Head of caudate nucleus (tissue), 42 donors: Measurements from ENCODE around the gene GABARAPL1.

ENCODE experiments used
- DNase-seq, 42 donors: peaks; one replicate each; pipeline versions ENCODE4 v3.0.0 to v3.0.0-alpha.2; 2020 to 2021; ENCODE audit warnings: mixed read lengths in 7 of 42
- intact Hi-C: fragments of 100-400 bp; cut with DNase I; formaldehyde crosslinking; loops from one replicate; pipeline ENCODE4 v1.15.0; 2022

GABARAPL1 gene

DNA sequence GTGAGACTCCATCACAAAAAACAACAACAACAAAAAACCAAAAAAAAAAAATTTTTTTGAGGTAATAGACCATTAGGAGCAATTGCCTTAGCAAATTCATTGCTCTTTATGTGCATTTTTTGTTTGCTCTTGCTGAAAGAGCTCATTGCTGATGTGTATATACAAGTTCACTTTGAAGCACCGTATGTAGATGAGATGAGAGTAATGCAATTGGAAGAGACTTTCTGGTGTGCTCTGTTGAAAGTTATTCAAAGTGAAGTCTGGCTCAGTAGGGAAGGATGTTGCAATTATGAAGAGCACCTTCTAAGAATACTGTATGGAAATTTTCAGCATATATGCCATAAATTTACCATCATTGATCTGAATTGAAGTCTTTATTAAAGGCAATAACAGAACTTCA is 48.2 kb downstream of the GABARAPL1 start:
- intact Hi-C loops = no loop called here
- no peak for DNase-seq

DNA sequence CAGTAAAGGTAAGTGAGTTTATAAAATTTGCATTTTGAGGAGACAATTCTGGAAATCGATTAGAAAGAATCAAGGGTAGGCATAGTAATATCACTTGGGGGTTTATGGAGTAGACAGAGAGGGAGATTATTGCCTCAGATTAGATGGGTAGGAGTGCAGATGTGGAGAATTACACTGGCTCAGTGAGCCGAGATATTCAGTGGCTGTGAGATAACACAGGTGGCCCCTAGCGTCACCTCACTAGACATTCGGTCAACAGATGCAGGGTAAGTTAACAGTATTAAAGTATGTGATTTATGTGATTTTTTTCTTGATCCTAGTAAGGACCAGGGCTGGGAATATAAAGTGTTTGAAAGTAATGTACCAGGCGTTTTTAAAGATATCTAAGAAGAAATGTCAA is 55.4 kb downstream of the GABARAPL1 start:
- no peak for DNase-seq
- intact Hi-C loops = no loop called here

DNA sequence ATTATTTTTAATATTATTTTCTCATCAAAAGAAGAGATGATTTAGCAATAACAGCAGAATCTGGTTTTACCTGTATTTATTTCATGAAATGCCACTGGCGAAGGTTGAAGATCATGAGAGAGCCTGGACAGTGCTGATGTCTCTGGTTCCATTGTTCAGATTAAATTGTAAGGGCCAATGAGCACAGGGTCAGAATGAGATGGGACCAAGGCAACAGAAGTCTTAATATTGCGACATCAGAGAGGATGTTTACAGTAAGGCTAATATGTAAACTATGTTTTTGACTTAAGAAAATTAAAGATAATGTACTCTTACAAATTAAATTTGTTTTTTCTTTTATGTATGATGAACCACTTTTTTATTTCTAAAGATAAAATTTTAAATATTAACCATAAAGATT is 59.8 kb downstream of the GABARAPL1 start:
- intact Hi-C loops = no loop called here
- no peak for DNase-seq
